H9 (cell line): ENCODE data around the gene LRP1B. TPM values are rescaled to one million over a fixed set of nuclear protein-coding genes. Genes with fewer than 3 reads are reported as not detected.

Experiments
- DNase-seq: peaks from one replicate; pipeline ENCODE4 v3.0.0-alpha.2; 2017
- H2AFZ ChIP-seq: one replicate; pipeline ENCODE4 v1.6.1; 2013; ENCODE audit warnings: mild to moderate bottlenecking, low read length, control low read depth, moderate library complexity
- H2AK5ac ChIP-seq: 2 replicates; pipeline ENCODE4 v1.6.1; 2013; ENCODE audit warnings: low read length, control low read depth, mixed read lengths; ENCODE audit not compliant: insufficient read length
- H2BK120ac ChIP-seq: one replicate; pipeline ENCODE4 v1.6.1; 2013; ENCODE audit warnings: low read depth, mild to moderate bottlenecking, low read length, control low read depth, inconsistent platforms; ENCODE audit not compliant: poor library complexity, severe bottlenecking
- H2BK12ac ChIP-seq: 2 replicates; pipeline ENCODE4 v1.6.1; 2013; ENCODE audit warnings: low read length, control low read depth, mixed read lengths, low read depth; ENCODE audit not compliant: insufficient read length
- H2BK15ac ChIP-seq: 2 replicates; pipeline ENCODE4 v1.6.1; 2013; ENCODE audit warnings: low read depth, low read length, control low read depth
- H2BK20ac ChIP-seq: one replicate; pipeline ENCODE4 v1.6.1; 2013; ENCODE audit warnings: low read depth, mild to moderate bottlenecking, low read length, control low read depth, inconsistent platforms; ENCODE audit not compliant: poor library complexity, severe bottlenecking
- H2BK5ac ChIP-seq: 2 replicates; pipeline ENCODE4 v1.6.1; 2013; ENCODE audit warnings: low read length, control low read depth, mixed read lengths; ENCODE audit not compliant: insufficient read length
- H3K14ac ChIP-seq: 2 replicates; pipeline ENCODE4 v1.6.1; 2013; ENCODE audit warnings: low read length, control low read depth; ENCODE audit not compliant: insufficient read depth
- H3K18ac ChIP-seq: 2 replicates; pipeline ENCODE4 v1.6.1; 2013; ENCODE audit warnings: low read depth, mild to moderate bottlenecking, mixed read lengths, low read length, control low read depth; ENCODE audit not compliant: insufficient read length
- H3K23ac ChIP-seq: 2 replicates; pipeline ENCODE4 v1.6.1; 2013; ENCODE audit warnings: low read length, control low read depth, mixed read lengths, low read depth; ENCODE audit not compliant: insufficient read length
- H3K23me2 ChIP-seq: 2 replicates; pipeline ENCODE4 v1.6.1; 2013; ENCODE audit warnings: low read depth, mild to moderate bottlenecking, mixed read lengths, low read length, control low read depth; ENCODE audit not compliant: insufficient read length, poor library complexity, severe bottlenecking
- H3K27ac ChIP-seq: 2 replicates; pipeline ENCODE4 v1.5.1; 2013; ENCODE audit warnings: low read length, control low read depth, mixed read lengths, low read depth; ENCODE audit not compliant: insufficient read length
- H3K27me3 ChIP-seq: 2 replicates; pipeline ENCODE4 v1.6.1; 2013; ENCODE audit warnings: low read length, control low read depth, inconsistent platforms; ENCODE audit not compliant: insufficient read depth
- H3K4ac ChIP-seq: 2 replicates; pipeline ENCODE4 v1.6.1; 2013; ENCODE audit warnings: low read depth, mild to moderate bottlenecking, control low read depth, inconsistent platforms, low read length, moderate library complexity
- H3K4me1 ChIP-seq: 2 replicates; pipeline ENCODE4 v1.6.1; 2013; ENCODE audit warnings: low read length, control low read depth, inconsistent platforms; ENCODE audit not compliant: insufficient read depth
- H3K4me2 ChIP-seq: 2 replicates; pipeline ENCODE4 v1.6.1; 2013; ENCODE audit warnings: low read length, control low read depth, mixed read lengths; ENCODE audit not compliant: insufficient read length, insufficient read depth
- H3K56ac ChIP-seq: 2 replicates; pipeline ENCODE4 v1.6.1; 2013; ENCODE audit warnings: low read depth, mild to moderate bottlenecking, mixed read lengths, low read length, control low read depth; ENCODE audit not compliant: insufficient read length
- H3K79me1 ChIP-seq: 2 replicates; pipeline ENCODE4 v1.6.1; 2013; ENCODE audit warnings: low read depth, mild to moderate bottlenecking, moderate library complexity, low read length, control low read depth, inconsistent platforms; ENCODE audit not compliant: insufficient read depth, poor library complexity, severe bottlenecking
- H3K79me2 ChIP-seq: 2 replicates; pipeline ENCODE4 v1.6.1; 2013; ENCODE audit warnings: low read length, control low read depth, inconsistent platforms; ENCODE audit not compliant: insufficient read depth
- H3K9ac ChIP-seq: 2 replicates; pipeline ENCODE4 v1.6.1; 2013; ENCODE audit warnings: low read length, control low read depth, mixed read lengths; ENCODE audit not compliant: insufficient read length; ENCODE audit errors: extremely low read depth
- H3K9me3 ChIP-seq: one replicate; pipeline ENCODE4 v1.6.1; 2013; ENCODE audit warnings: low read depth, low read length, inconsistent platforms; ENCODE audit not compliant: control insufficient read depth
- H3T11ph ChIP-seq: one replicate; pipeline ENCODE4 v1.6.1; 2013; ENCODE audit warnings: mild to moderate bottlenecking, low read length, control low read depth, inconsistent platforms
- H4K20me1 ChIP-seq: one replicate; pipeline ENCODE4 v1.6.1; 2013; ENCODE audit not compliant: control insufficient read depth, insufficient read length, insufficient read depth
- H4K5ac ChIP-seq: 2 replicates; pipeline ENCODE4 v1.6.1; 2013; ENCODE audit warnings: low read depth, mild to moderate bottlenecking, mixed read lengths, low read length, control low read depth; ENCODE audit not compliant: insufficient read length
- H4K8ac ChIP-seq: replicated peaks from 2 replicates; pipeline ENCODE4 v1.6.1; 2013; ENCODE audit warnings: low read length, control low read depth, mixed read lengths, low read depth; ENCODE audit not compliant: insufficient read length
- H4K91ac ChIP-seq: 2 replicates; pipeline ENCODE4 v1.6.1; 2013; ENCODE audit warnings: low read depth, mild to moderate bottlenecking, moderate library complexity, mixed read lengths, low read length, control low read depth; ENCODE audit not compliant: insufficient read length
- H3K27ac Mint-ChIP-seq, 3 experiments: 2 replicates in 2 of 3; 3 replicates in 1 of 3; pipeline ENCODE4 v1.8.0; 2020 to 2021; ENCODE audit warnings: mixed read lengths in 3 of 3, mild to moderate bottlenecking in 1 of 3, moderate library complexity in 1 of 3
- H3K27me3 Mint-ChIP-seq: 2 replicates; pipeline ENCODE4 v1.8.0; 2021; ENCODE audit warnings: low read depth, mild to moderate bottlenecking, moderate library complexity, mixed read lengths
- H3K36me3 Mint-ChIP-seq, 3 experiments: 2 replicates in 2 of 3; 3 replicates in 1 of 3; pipeline ENCODE4 v1.8.0; 2020 to 2021; ENCODE audit warnings: low read depth in 3 of 3, mixed read lengths in 3 of 3; ENCODE audit not compliant: insufficient read depth in 1 of 3
- H3K4me1 Mint-ChIP-seq, 2 experiments: 2 replicates each; pipeline ENCODE4 v1.8.0; 2020; ENCODE audit warnings: mixed read lengths in 2 of 2
- H3K4me3 Mint-ChIP-seq, 2 experiments: 2 replicates in 1 of 2; 3 replicates in 1 of 2; pipeline ENCODE4 v1.8.0; 2020 to 2021; ENCODE audit warnings: mild to moderate bottlenecking in 2 of 2, mixed read lengths in 2 of 2, moderate library complexity in 1 of 2
- H3K9me3 Mint-ChIP-seq, 2 experiments: 2 replicates in 1 of 2; 3 replicates in 1 of 2; pipeline ENCODE4 v1.8.0; 2020; ENCODE audit warnings: mild to moderate bottlenecking in 2 of 2, mixed read lengths in 2 of 2, moderate library complexity in 1 of 2
- WGBS: extraction: QIAGEN DNeasy Blood & Tissue Kit; methylation state at CpG from one replicate; pipeline ENCODE4 v1.1.7; 2013; ENCODE audit warnings: missing lambda C conversion rate, low lambda C conversion rate, mixed read lengths; ENCODE audit not compliant: insufficient read length; ENCODE audit errors: extremely low coverage; 5-methylcytosine and 5-hydroxymethylcytosine counted together
- total RNA-seq: library from RNA; stranded (reverse); gene quantifications from 2 replicates; pipeline ENCODE4 v1.2.1, GENCODE V29; 2021
- TF ChIP-seq, protein P1 (sequence below): fragments of 200-600 bp; sonication (generic); conservative IDR thresholded peaks from 3 replicates; pipeline ENCODE4 v1.8.0; 2021; ENCODE audit warnings: antibody characterized with exemption, mild to moderate bottlenecking

Gene LRP1B
- total RNA-seq, 1 experiment from 2014 or later = not detected

DNA sequence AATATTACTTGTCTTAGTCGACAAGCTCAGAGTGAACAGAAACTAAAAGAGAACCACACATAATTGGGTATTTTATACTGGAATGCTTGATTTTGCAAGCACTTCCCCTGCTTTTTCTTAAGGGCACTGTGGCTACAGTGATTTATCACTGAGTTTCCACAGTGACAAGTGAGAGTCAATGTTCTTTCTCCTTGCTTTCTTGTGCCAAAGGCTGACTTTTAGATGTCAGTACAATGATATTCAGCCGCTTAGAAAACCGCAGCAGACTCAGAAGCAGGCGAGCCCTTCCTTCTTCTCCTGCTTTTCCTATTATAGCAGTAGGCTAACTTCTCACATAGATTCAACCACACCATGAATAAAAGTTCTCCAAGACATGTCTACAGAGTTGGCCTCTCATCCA is 1747.0 kb downstream of the LRP1B start:
- no peak overlapping the region for H2BK5ac ChIP-seq
- H3K9me3 Mint-ChIP-seq = no peaks in the 10 kb centered on the region
- DNase-seq = no peak
- no peak overlapping the region for H3K18ac ChIP-seq
- no peak overlapping the region for H2BK12ac ChIP-seq
- no peak overlapping the region for H4K91ac ChIP-seq
- no peak overlapping the region for H2BK120ac ChIP-seq
- H4K5ac ChIP-seq = no peak overlapping the region
- no peak overlapping the region for H2BK15ac ChIP-seq
- H3K4me3 Mint-ChIP-seq = no peak overlapping the region
- no peaks in the 10 kb centered on the region for H3K4me1 ChIP-seq
- H3K23me2 ChIP-seq = no peaks in the 10 kb centered on the region
- H3K23ac ChIP-seq = no peak overlapping the region
- TF ChIP-seq, protein P1, sequence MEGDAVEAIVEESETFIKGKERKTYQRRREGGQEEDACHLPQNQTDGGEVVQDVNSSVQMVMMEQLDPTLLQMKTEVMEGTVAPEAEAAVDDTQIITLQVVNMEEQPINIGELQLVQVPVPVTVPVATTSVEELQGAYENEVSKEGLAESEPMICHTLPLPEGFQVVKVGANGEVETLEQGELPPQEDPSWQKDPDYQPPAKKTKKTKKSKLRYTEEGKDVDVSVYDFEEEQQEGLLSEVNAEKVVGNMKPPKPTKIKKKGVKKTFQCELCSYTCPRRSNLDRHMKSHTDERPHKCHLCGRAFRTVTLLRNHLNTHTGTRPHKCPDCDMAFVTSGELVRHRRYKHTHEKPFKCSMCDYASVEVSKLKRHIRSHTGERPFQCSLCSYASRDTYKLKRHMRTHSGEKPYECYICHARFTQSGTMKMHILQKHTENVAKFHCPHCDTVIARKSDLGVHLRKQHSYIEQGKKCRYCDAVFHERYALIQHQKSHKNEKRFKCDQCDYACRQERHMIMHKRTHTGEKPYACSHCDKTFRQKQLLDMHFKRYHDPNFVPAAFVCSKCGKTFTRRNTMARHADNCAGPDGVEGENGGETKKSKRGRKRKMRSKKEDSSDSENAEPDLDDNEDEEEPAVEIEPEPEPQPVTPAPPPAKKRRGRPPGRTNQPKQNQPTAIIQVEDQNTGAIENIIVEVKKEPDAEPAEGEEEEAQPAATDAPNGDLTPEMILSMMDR = no peak
- no CpG with 5 or more reads among the region's 4 CpGs for WGBS
- H3K9ac ChIP-seq = no peak overlapping the region
- H3K36me3 Mint-ChIP-seq = no peaks in the 10 kb centered on the region
- H3K27ac ChIP-seq = no peak overlapping the region
- no peaks in the 10 kb centered on the region for H3K79me2 ChIP-seq
- no peaks in the 10 kb centered on the region for H3K4me1 Mint-ChIP-seq
- no peak overlapping the region for H3K56ac ChIP-seq
- H4K8ac ChIP-seq = no peak overlapping the region
- no peak overlapping the region for H3T11ph ChIP-seq
- no peak overlapping the region for H3K14ac ChIP-seq
- H3K27ac Mint-ChIP-seq = peak overlapping the region in 1 of 3 experiments; percentile 7; a peak in 1 of 7 replicates
- H3K79me1 ChIP-seq = no peaks in the 10 kb centered on the region
- H2AK5ac ChIP-seq = no peak overlapping the region
- H2BK20ac ChIP-seq = no peak overlapping the region
- H2AFZ ChIP-seq = no peak overlapping the region
- H4K20me1 ChIP-seq = no peaks in the 10 kb centered on the region
- no peak overlapping the region for H3K4me2 ChIP-seq
- H3K4ac ChIP-seq = no peak overlapping the region
- H3K27me3 ChIP-seq = no peaks in the 10 kb centered on the region
- no peaks in the 10 kb centered on the region for H3K9me3 ChIP-seq
- H3K27me3 Mint-ChIP-seq = no peaks in the 10 kb centered on the region
